ENCODE data around the gene RNF180.
"Not testable (repeated sequence)": the region's sequence is repeated elsewhere in the genome, so short reads cannot be mapped to it uniquely, and the experiment has no call there.

Gene RNF180

DNA sequence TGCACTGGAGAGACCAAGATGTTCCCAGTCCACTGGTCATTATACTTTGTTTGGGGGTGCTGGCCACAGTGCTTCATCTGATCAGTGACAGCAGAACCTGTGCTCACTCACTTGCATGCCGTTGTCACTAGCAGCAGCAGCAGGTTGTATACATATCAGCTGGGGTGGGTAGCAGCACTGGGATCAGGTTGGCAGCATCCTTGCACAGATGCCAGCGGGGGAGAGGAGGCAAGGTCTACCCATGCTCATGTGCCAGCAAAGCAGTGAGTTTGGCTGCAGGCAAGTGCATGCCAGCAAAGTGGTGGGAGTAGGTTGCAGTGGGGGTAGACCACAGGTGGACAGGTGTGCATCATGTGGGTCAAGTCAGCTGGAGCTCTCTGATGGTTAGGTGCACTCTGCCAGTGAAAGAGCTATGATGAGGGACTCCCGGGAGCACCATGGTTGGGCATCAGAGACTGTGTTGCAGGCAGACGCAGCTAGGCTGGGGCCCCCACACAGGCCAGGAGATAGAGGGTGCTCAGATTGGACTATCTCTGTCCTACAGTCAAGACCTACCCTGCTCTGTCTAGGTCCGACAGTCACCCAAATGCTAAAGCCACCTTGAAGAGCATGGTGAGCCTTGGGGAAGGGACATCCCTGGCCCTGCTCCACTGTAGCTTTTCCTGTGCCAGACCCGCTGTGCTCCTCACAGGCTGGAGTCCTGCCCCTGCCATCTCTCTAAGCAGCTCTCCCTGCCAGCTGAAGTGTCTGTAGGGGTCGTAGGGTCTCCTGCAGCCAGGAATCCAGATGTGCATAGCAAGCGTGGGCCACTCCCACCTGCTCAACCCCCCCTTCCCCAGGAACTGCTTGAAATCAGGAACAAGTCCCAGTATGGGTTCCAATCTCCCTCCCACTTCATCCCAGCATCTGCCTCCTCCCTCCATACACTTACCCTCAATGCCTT is 119.8 kb downstream of the RNF180 start:
- no peak for DNase-seq

GRCh38 chr5:64286381-64286780 is 120.7 kb downstream of the RNF180 start:
- DNase-seq = no peak

GRCh38 chr5:64288496-64288895 is 122.9 kb downstream of the RNF180 start:
- DNase-seq = not testable (repeated sequence)

GRCh38 chr5:64292611-64293215 is 127.1 kb downstream of the RNF180 start:
- no peak for DNase-seq

DNA sequence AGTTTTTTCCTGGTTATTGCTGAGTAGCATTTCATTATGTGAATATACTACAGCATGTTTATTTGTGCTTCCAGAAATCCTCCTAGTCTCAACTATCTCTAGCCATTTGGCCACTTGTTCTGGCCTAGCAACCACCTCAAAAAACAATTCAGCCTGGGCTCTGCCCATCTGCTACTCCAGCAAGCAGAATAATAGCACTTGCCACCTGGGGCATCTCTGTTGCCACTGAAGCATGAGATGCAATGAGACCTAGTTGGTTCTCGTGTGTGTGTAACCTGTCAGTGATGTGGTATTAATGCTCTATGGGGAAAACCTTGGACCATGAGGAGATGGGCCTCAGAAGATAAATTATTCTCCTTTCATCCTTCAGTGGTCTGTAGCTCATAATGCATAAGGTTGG is 129.5 kb downstream of the RNF180 start:
- DNase-seq = no peak

DNA sequence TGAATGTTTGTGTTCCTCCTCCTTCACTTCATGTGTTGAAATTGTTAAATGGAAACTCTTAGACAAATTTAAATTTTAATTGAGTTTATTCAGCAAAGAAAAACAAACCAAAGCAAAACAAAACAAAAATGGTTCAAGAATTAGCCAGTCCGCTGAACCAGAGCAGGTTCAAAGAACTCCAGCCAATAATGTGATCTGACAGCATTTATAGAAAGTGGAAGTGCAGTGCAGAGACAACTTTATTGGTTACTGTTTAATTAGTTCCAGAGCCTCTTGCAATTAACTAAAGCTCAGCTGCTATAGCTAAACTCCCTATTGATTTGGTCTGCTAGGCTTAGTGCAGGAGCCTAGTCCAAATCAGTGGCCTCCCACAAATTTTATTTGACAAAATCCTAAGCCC is 132.9 kb downstream of the RNF180 start:
- DNase-seq = no peak

GRCh38 chr5:64299805-64300204 is 134.2 kb downstream of the RNF180 start:
- DNase-seq = no peak

GRCh38 chr5:64301566-64301965 is 135.9 kb downstream of the RNF180 start:
- DNase-seq = no peak

GRCh38 chr5:64308135-64308534 is 142.5 kb downstream of the RNF180 start:
- no peak for DNase-seq

DNA sequence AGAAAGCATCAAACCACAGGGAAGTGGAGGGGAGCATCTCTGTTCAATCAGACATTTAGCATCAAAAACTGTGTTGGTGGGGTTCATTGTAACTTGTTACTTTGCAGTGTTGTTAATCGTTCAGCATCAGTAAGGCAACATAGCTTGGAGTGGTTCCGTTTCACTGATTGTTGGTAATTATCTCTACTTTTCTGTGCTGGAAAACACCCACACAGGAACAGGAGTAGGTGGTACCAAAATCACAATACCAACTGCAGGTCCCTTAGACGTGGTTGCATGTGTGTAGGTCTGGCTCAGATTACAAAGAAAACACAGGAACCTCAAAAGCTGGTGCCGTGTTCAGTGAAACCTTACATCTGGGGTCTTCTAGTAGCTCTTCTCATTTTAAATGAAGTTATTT is 146.8 kb downstream of the RNF180 start:
- DNase-seq = no peak

GRCh38 chr5:64315778-64316177 is 150.1 kb downstream of the RNF180 start:
- DNase-seq = no peak

DNA sequence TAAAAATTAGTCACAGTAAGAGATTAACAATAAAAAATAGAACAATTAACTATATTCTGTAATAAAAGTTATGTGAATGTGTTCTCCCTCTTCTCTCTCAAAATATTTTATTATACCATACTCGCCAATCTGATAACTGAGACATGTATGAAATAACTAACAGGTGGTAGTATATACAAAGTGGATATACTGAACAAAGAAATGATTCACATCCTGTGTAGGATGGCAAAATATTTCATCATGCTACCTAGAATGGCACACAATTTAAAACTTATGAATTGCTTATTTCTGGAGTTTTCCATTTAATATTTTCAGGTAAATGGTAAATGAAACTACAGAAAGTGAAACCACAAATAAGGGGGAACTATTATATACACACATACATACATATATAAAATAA is 152.5 kb downstream of the RNF180 start:
- no peak for DNase-seq

DNA sequence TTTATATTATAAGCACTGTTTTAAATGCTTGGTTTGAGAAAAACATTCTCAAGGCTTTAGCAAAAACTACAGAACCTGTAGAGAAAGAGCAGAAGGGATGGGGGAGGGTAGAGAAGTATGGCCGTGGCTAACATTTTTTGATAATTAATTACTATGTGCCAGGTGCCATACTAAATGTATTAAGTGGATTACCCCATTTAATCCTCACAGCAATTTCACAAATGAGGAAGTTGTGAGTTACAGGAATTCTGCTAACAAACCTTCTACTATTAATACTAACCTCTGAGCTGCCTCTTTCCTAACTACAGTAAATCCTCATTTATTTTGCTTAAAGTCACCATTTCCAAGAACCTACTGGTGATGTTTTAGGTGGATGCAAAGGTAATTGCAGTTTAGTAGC is 157.9 kb downstream of the RNF180 start:
- no peak for DNase-seq

- no peak for DNase-seq
These were observed 165.1 kb downstream of the RNF180 start for GRCh38 chr5:64330728-64331231.

- no peak for DNase-seq
These were observed 166.1 kb downstream of the RNF180 start for GRCh38 chr5:64331597-64332277.

GRCh38 chr5:64333886-64334285 is 168.2 kb downstream of the RNF180 start:
- DNase-seq = no peak

DNA sequence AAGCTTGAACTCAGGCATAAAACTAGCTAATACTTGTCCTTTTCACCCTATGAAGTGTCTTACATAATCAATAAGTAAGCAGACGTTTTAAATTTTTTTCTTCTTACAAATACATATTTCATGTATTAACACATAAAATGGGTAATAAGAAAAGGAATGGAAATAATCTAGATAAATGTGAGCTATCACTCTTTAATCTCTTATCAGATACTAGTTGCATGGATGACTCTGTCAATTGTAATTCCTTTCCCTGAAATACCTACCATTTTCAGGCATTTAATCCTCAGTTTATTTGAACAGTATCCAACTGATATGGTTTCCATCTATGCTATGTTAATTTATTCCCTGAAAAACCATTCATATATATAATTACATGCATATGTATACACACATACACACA is 174.1 kb downstream of the RNF180 start:
- DNase-seq = no peak

DNA sequence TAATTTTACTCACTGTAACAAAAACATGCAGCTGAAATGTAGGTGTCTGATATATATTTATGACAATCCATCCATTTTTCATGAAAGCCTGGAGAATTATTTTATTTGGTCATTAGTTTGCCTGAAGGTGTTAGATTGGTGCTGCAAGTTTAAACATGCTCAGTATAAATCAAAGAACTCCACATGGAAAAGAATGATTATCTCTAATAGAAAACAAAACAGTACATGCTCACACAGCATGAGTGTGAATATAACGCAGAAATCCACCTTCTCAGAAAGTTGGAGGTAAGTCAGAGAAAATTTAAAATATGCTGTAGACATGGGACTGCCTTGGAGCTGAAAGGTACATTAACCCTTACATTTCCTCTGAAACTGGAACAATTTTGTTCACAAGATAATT is 174.7 kb downstream of the RNF180 start:
- DNase-seq = no peak

- no peak for DNase-seq
These were observed 175.7 kb downstream of the RNF180 start for GRCh38 chr5:64341340-64341739.

GRCh38 chr5:64344501-64344900 is 178.9 kb downstream of the RNF180 start:
- DNase-seq = no peak

GRCh38 chr5:64347309-64347708 is 181.7 kb downstream of the RNF180 start:
- no peak for DNase-seq

DNA sequence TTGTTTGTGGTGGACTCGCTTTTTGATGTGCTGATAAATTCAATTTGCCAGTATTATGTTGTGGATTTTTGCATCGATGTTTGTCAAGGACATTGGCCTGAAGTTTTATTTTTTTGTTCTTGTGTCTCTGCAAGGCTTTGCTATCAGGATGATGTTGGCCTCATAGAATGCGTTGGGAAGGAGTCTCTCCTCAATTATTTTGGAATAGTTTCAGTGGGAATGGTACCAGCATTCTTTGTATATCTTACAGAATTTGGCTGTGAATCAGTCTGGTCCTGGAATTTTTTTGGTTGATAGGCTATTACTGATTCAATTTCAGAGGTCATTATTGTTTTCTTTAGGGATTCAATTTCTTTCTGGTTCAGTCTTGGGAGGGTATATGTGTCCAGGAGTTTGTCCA is 198.8 kb downstream of the RNF180 start:
- no peak for DNase-seq

- DNase-seq = no peak
These were observed 219.1 kb downstream of the RNF180 start for GRCh38 chr5:64384765-64385164.

GRCh38 chr5:64397552-64397951 is 231.9 kb downstream of the RNF180 start:
- DNase-seq = no peak
